GM12878 (cell line): Measurements from ENCODE around the gene LRP8. TPM values are rescaled to one million over a fixed set of nuclear protein-coding genes. Genes with fewer than 3 reads are reported as not detected.
A peak's percentile ranks its signal among the peaks of the same experiment; 100 is the strongest.

Source experiments
- ATAC-seq: fragments of 200-7000 bp; cut with Tn5 transposase; 3 replicates; pipeline ENCODE4 v1.9.1; 2020; ENCODE audit warnings: mild to moderate bottlenecking, moderate library complexity
- BruUV-seq: library from RNA; stranded (reverse); fragments of 400-500 nt; replicated peaks from 2 replicates; lab custom pipeline; 2021; lab: Mats Ljungman, UMichigan
- CTCF ChIA-PET: fragments of 300-600 bp; sonication (Branson Sonifier 250); formaldehyde crosslinking; extraction: SDS; loops from one replicate; lab custom pipeline; 2021; ENCODE audit warnings: inconsistent platforms; lab: Yijun Ruan, JAX
- POLR2A ChIA-PET: fragments of 350-600 bp; formaldehyde crosslinking; extraction: SDS; loops from one replicate; lab custom pipeline; 2021; ENCODE audit warnings: inconsistent platforms; lab: Charles Lee
- RAD21 ChIA-PET: fragments of 300-600 bp; sonication (Branson Sonifier 250); formaldehyde crosslinking; loops from one replicate; lab custom pipeline; 2023; ENCODE audit warnings: antibody characterized with exemption; ENCODE audit not compliant: unreplicated experiment; lab: Charles Lee
- SMC1A ChIA-PET: fragments of 300-600 bp; sonication (Branson Sonifier 250); formaldehyde crosslinking; loops from one replicate; lab custom pipeline; 2023; ENCODE audit not compliant: unreplicated experiment, uncharacterized antibody; lab: Charles Lee
- DNase-seq: peaks from one replicate; pipeline ENCODE4 v3.0.0-alpha.2; 2011; ENCODE audit warnings: low read depth, low spot score
- FAIRE-seq: peaks from 3 replicates; lab custom pipeline; 2011; peaks lifted over from hg19 to GRCh38; lab: Jason Lieb, UNC
- H2AFZ ChIP-seq: 2 replicates; pipeline ENCODE4 v1.6.0; 2011; ENCODE audit warnings: low read depth, low read length, control low read depth; ENCODE audit not compliant: control insufficient read depth
- H3K27ac ChIP-seq: 2 replicates; pipeline ENCODE4 v1.5.1; 2011; ENCODE audit warnings: control low read depth; ENCODE audit not compliant: control insufficient read depth, insufficient read depth
- H3K27me3 ChIP-seq, 2 experiments: replicated peaks in 1 of 2; 2 replicates each; pipeline versions ENCODE4 v1.6.0 to v1.6.1; 2011; ENCODE audit warnings: low read length in 1 of 2; ENCODE audit not compliant: control insufficient read depth in 2 of 2, insufficient read depth in 2 of 2
- H3K36me3 ChIP-seq, 2 experiments: 2 replicates each; pipeline ENCODE4 v1.5.1; 2011; ENCODE audit warnings: low read length in 1 of 2; ENCODE audit not compliant: control insufficient read depth in 2 of 2, insufficient read depth in 2 of 2
- H3K4me1 ChIP-seq: 2 replicates; pipeline ENCODE4 v1.6.1; 2011; ENCODE audit warnings: mild to moderate bottlenecking, low read length, moderate library complexity, mixed read lengths; ENCODE audit not compliant: control insufficient read depth, insufficient read depth
- H3K4me2 ChIP-seq: 2 replicates; pipeline ENCODE4 v1.6.0; 2011; ENCODE audit warnings: control low read depth; ENCODE audit not compliant: control insufficient read depth, insufficient read depth
- H3K4me3 ChIP-seq: fragments of 200-600 bp; sonication (generic); 2 replicates; pipeline ENCODE4 v1.5.1; 2016
- H3K79me2 ChIP-seq: 2 replicates; pipeline ENCODE4 v1.6.0; 2011; ENCODE audit warnings: low read length; ENCODE audit not compliant: control insufficient read depth, insufficient read depth
- H3K9ac ChIP-seq: 2 replicates; pipeline ENCODE4 v1.8.0; 2011; ENCODE audit warnings: low read length, control low read depth, mixed read lengths; ENCODE audit not compliant: control insufficient read depth, insufficient read depth
- H3K9me3 ChIP-seq: replicated peaks from 3 replicates; pipeline ENCODE4 v1.5.1; 2011; ENCODE audit warnings: mild to moderate bottlenecking, low read length; ENCODE audit not compliant: control insufficient read depth, insufficient read depth
- H4K20me1 ChIP-seq: 2 replicates; pipeline ENCODE4 v1.6.0; 2011; ENCODE audit not compliant: control insufficient read depth, insufficient read depth
- BMI1 ChIP-seq: fragments of 450-650 bp; IDR thresholded peaks from 2 replicates; pipeline ENCODE4 v1.6.1; 2016; ENCODE audit warnings: mild to moderate bottlenecking, moderate library complexity, borderline replicate concordance
- CHD2 ChIP-seq: IDR thresholded peaks from 2 replicates; pipeline ENCODE4 v1.6.1; 2011; ENCODE audit warnings: low read depth, low read length, improper control_type of control experiment, borderline replicate concordance
- EED ChIP-seq: sonication (generic); IDR thresholded peaks from 2 replicates; pipeline ENCODE4 v1.6.1; 2016; ENCODE audit warnings: antibody characterized with exemption, low read depth
- EP300 ChIP-seq, 2 experiments: fragments of 150-350 bp in 1 of 2; IDR thresholded peaks; 2 replicates each; pipeline ENCODE4 v1.6.1; 2011 to 2012; ENCODE audit warnings: low read depth in 2 of 2, low read length in 2 of 2, borderline replicate concordance in 1 of 2, improper control_type of control experiment in 1 of 2, inconsistent platforms in 1 of 2; ENCODE audit not compliant: control insufficient read depth in 1 of 2
- ESRRA ChIP-seq: IDR thresholded peaks from 2 replicates; pipeline ENCODE4 v1.6.1; 2012; ENCODE audit warnings: mild to moderate bottlenecking, low read length, improper control_type of control experiment
- EZH2 ChIP-seq: IDR thresholded peaks from 2 replicates; pipeline ENCODE4 v1.6.1; 2012; ENCODE audit warnings: low read depth, mild to moderate bottlenecking, control low read depth, inconsistent platforms, low read length, borderline replicate concordance; ENCODE audit not compliant: control insufficient read depth
- HCFC1 ChIP-seq: fragments of 150-350 bp; IDR thresholded peaks from 2 replicates; pipeline ENCODE4 v1.6.1; 2014; ENCODE audit warnings: low read length
- IKZF1 ChIP-seq: fragments of 450-650 bp; conservative IDR thresholded peaks from 2 replicates; pipeline ENCODE4 v1.6.1; 2017; ENCODE audit warnings: antibody characterized with exemption, mild to moderate bottlenecking
- IKZF2 ChIP-seq, 2 experiments: fragments of 450-650 bp; IDR thresholded peaks; 2 replicates each; pipeline ENCODE4 v1.6.1; 2017; ENCODE audit warnings: mild to moderate bottlenecking in 2 of 2, moderate library complexity in 2 of 2
- IRF4 ChIP-seq: IDR thresholded peaks from 2 replicates; pipeline ENCODE4 v1.6.1; 2011; ENCODE audit warnings: low read depth, low read length
- JUNB ChIP-seq: IDR thresholded peaks from 2 replicates; pipeline ENCODE4 v1.6.1; 2016; ENCODE audit warnings: antibody characterized with exemption, mild to moderate bottlenecking
- MLLT1 ChIP-seq: fragments of 450-650 bp; IDR thresholded peaks from 2 replicates; pipeline ENCODE4 v1.6.1; 2016; ENCODE audit warnings: mild to moderate bottlenecking
- MTA2 ChIP-seq: fragments of 450-650 bp; IDR thresholded peaks from 2 replicates; pipeline ENCODE4 v1.6.1; 2016; ENCODE audit warnings: low read depth, mild to moderate bottlenecking, moderate library complexity
- NBN ChIP-seq: fragments of 450-650 bp; IDR thresholded peaks from 2 replicates; pipeline ENCODE4 v1.6.1; 2016
- NR2C1 ChIP-seq: fragments of 450-650 bp; IDR thresholded peaks from 2 replicates; pipeline ENCODE4 v1.6.1; 2017; ENCODE audit warnings: antibody characterized with exemption, mild to moderate bottlenecking, moderate library complexity
- NR2C2 ChIP-seq: IDR thresholded peaks from 2 replicates; pipeline ENCODE4 v1.6.1; 2011; ENCODE audit warnings: borderline replicate concordance, low read depth; ENCODE audit not compliant: control insufficient read depth, insufficient read length
- NR2F1 ChIP-seq: fragments of 450-650 bp; conservative IDR thresholded peaks from 2 replicates; pipeline ENCODE4 v1.6.1; 2017; ENCODE audit warnings: mild to moderate bottlenecking
- PAX5 ChIP-seq: IDR thresholded peaks from 2 replicates; pipeline ENCODE4 v1.6.1; 2011; ENCODE audit warnings: low read depth, low read length, borderline replicate concordance
- PAX8 ChIP-seq: fragments of 450-650 bp; IDR thresholded peaks from 2 replicates; pipeline ENCODE4 v1.6.1; 2017; ENCODE audit warnings: mild to moderate bottlenecking, moderate library complexity
- RFX5 ChIP-seq: IDR thresholded peaks from 2 replicates; pipeline ENCODE4 v1.6.1; 2011; ENCODE audit warnings: low read depth, low read length, improper control_type of control experiment
- RUNX3 ChIP-seq: IDR thresholded peaks from 2 replicates; pipeline ENCODE4 v1.6.1; 2012; ENCODE audit warnings: low read length, inconsistent platforms
- SPI1 ChIP-seq: IDR thresholded peaks from 2 replicates; pipeline ENCODE4 v1.6.1; 2011; ENCODE audit warnings: low read depth, mild to moderate bottlenecking, low read length, moderate library complexity, borderline replicate concordance; ENCODE audit not compliant: insufficient read depth
- SRF ChIP-seq, 2 experiments: IDR thresholded peaks; 2 replicates each; pipeline ENCODE4 v1.6.1; 2011; ENCODE audit warnings: low read depth in 2 of 2, low read length in 2 of 2, mild to moderate bottlenecking in 1 of 2, moderate library complexity in 1 of 2
- TCF12 ChIP-seq: IDR thresholded peaks from 2 replicates; pipeline ENCODE4 v1.6.1; 2011; ENCODE audit warnings: low read depth, mild to moderate bottlenecking, low read length
- TCF3 ChIP-seq: IDR thresholded peaks from 2 replicates; pipeline ENCODE4 v1.6.1; 2012; ENCODE audit warnings: low read depth, mild to moderate bottlenecking, low read length, borderline replicate concordance; ENCODE audit not compliant: insufficient read depth
- ZSCAN29 ChIP-seq: fragments of 450-650 bp; IDR thresholded peaks from 2 replicates; pipeline ENCODE4 v1.6.1; 2017; ENCODE audit warnings: mild to moderate bottlenecking, moderate library complexity
- WGBS: methylation state at CpG from one replicate; pipeline ENCODE4 v1.1.6; 2016; ENCODE audit warnings: low lambda C conversion rate; ENCODE audit not compliant: insufficient replicate concordance, insufficient coverage; ENCODE audit errors: missing lambda C conversion rate; 5-methylcytosine and 5-hydroxymethylcytosine counted together
- in situ Hi-C: fragments of 300-500 bp; cut with MboI; formaldehyde crosslinking; loops from 9 replicates; pipeline ENCODE4 v1.14.3; 2018; ENCODE audit warnings: mixed read lengths
- intact Hi-C: fragments of 100-400 bp; cut with micrococcal nuclease; formaldehyde crosslinking; loops from one replicate; pipeline ENCODE4 v1.14.2; 2022; ENCODE audit not compliant: unreplicated experiment
- polyA plus RNA-seq, 11 experiments: library from polyadenylated mRNA; depleted of rRNA in 4 of 11; unstranded in 6 of 11; stranded (reverse) in 5 of 11; fragments of >200 nt; fragmentation: Nextera tagmentation in 4 of 11; fragmentation: Illumina TruSeq in 1 of 11; extraction: Ambion mirVana in 4 of 11; extraction: Trizol in 1 of 11; gene quantifications; 1 replicate in 1 of 11; 2 replicates in 10 of 11; pipeline versions ENCODE4 v1.2.1 to v1.2.3, GENCODE V29; 2011 to 2016; ENCODE audit warnings: inconsistent platforms in 2 of 11, missing spikeins in 2 of 11, low read depth in 1 of 11
- total RNA-seq, 4 experiments: library from RNA; depleted of rRNA in 3 of 4; stranded (reverse); fragments of >200 nt in 3 of 4; fragmentation: Illumina TruSeq in 1 of 4; extraction: Trizol in 1 of 4; gene quantifications; 2 replicates each; pipeline versions ENCODE4 v1.2.1 to v1.2.3, GENCODE V29; 2013 to 2021

Gene LRP8
- total and polyA plus RNA-seq, 10 of the 15 experiments (the other 5 are each of a cell fraction or from before 2014, with no cell fraction given) = 2.8 to 40.5 (median 22.3) TPM

GRCh38 chr1:53292690-53293089 lies 35.2 kb downstream of the LRP8 start:
- ATAC-seq (peak; percentile 80), DNase-seq (peak; percentile 53), FAIRE-seq (peak; percentile 90)
- Histone ChIP-seq H3K4me2 (peak overlapping the region; percentile 6; the same call in 1 of the 2 replicates), H3K36me3 (peaks cover 5 to 14% of the 10 kb centered on the region in 2 experiments; a peak in 2 of 4 replicates), H3K27ac (peak overlapping the region; percentile 77), H3K4me3 (no peak overlapping the region), H3K9me3 (no peaks in the 10 kb centered on the region), H3K4me1 (peaks cover 51% of the 10 kb centered on the region), H3K27me3 (no peaks in the 10 kb centered on the region), H3K79me2 (peaks cover 21% of the 10 kb centered on the region), H3K9ac (peak overlapping the region; percentile 17; the same call in 1 of the 2 replicates), H4K20me1 (no peaks in the 10 kb centered on the region), H2AFZ (no peak overlapping the region)
- RAD21 ChIA-PET = interaction anchor here (0.7 to 3.4 kb wide), 13 partner anchors 14 to 159 kb away, joined by 3 to 27 read pairs (median 4); no protein-coding TSS in a partner anchor
- in situ Hi-C loops = no loop called here
- BruUV-seq = no TSS peak
- POLR2A ChIA-PET = interaction anchor here (1.0 to 1.6 kb wide), 5 partner anchors 14 to 75 kb away, joined by 3 to 6 read pairs (median 4); no protein-coding TSS in a partner anchor
- CTCF ChIA-PET = interaction anchor here (1.2 to 9.5 kb wide), 10 partner anchors 14 to 120 kb away, joined by 3 to 95 read pairs (median 5); no protein-coding TSS in a partner anchor
- 0% methylated on average over 2 of the region's 2 CpGs for WGBS
- SMC1A ChIA-PET = interaction anchor here (0.7 to 4.5 kb wide), 15 partner anchors 10 to 149 kb away, joined by 3 to 26 read pairs (median 5); no protein-coding TSS in a partner anchor
- intact Hi-C loops = loop anchor here (2.0 kb wide), 1 partner anchor 34 kb away; no protein-coding TSS in a partner anchor
- TF ChIP-seq IRF4 (0 out of 2 replicates have a peak, but pooled peaks have one; percentile 37), CHD2 (peak; percentile 32; the same call in 1 of the 2 replicates), SPI1 (peak; percentile 73), RUNX3 (peak; percentile 8; the same call in 1 of the 2 replicates), NR2C2 (no peak), MTA2 (peak; percentile 59), MLLT1 (0 out of 2 replicates have a peak, but pooled peaks have one; percentile 18), PAX5 (peak; percentile 24; the same call in 1 of the 2 replicates), SRF (IDR thresholded peaks at IDR 0.05; ENCODE audit: low read depth in 2 of 2, low read length in 2 of 2) (0 out of 4 replicates have a peak, but pooled peaks of 1 of the 2 experiments have one; percentile 50), NBN (0 out of 2 replicates have a peak, but pooled peaks have one; percentile 50), JUNB (no peak), IKZF1 (peak; percentile 75), EP300 (IDR thresholded peaks at IDR 0.05; ENCODE audit: borderline replicate concordance in 1 of 2, control insufficient read depth in 1 of 2, low read depth in 2 of 2, low read length in 2 of 2) (peak in 1 of 2 experiments; percentile 57; a peak in 1 of 4 replicates), ESRRA (peak; percentile 90; the same call in 1 of the 2 replicates), TCF12 (0 out of 2 replicates have a peak, but pooled peaks have one; percentile 19), TCF3 (no peak), EZH2 (no peak), ZSCAN29 (no peak), EED (peak; percentile 37; the same call in 1 of the 2 replicates), IKZF2 (IDR thresholded peaks at IDR 0.05) (peak; percentile 65; a peak in 2 of 4 replicates), BMI1 (no peak), PAX8 (no peak), RFX5 (no peak), HCFC1 (no peak), NR2F1 (peak; percentile 92), NR2C1 (peak; percentile 48; the same call in 1 of the 2 replicates)
